HepG2 (cell line): ENCODE data around the gene PAQR5. TPM values are rescaled to one million over a fixed set of nuclear protein-coding genes. Genes with fewer than 3 reads are reported as not detected.

ENCODE experiments used
- ATAC-seq: fragments of 200-7000 bp; cut with Tn5 transposase; 3 replicates; pipeline ENCODE4 v1.9.1; 2020; ENCODE audit warnings: mild to moderate bottlenecking, moderate library complexity
- BruUV-seq: library from RNA; stranded (reverse); fragments of 400-500 nt; replicated peaks from 2 replicates; lab custom pipeline; 2021; lab: Mats Ljungman, UMichigan
- CTCF ChIA-PET: fragments of 300-600 bp; formaldehyde crosslinking; extraction: SDS; loops from one replicate; lab custom pipeline; 2021; ENCODE audit warnings: low total read pairs, inconsistent platforms, low intra/inter-chr PET ratio; lab: Yijun Ruan, JAX
- POLR2A ChIA-PET: fragments of 350-600 bp; sonication (Branson Sonifier 250); formaldehyde crosslinking; loops from one replicate; lab custom pipeline; 2020; ENCODE audit warnings: antibody characterized with exemption, inconsistent platforms; lab: Yijun Ruan, JAX
- DNase-seq: peaks from one replicate; pipeline ENCODE4 v3.0.0-alpha.2; 2015; ENCODE audit warnings: low spot score
- FAIRE-seq: peaks from 3 replicates; lab custom pipeline; 2011; peaks lifted over from hg19 to GRCh38; lab: Jason Lieb, UNC
- H2AFZ ChIP-seq: one replicate; pipeline ENCODE4 v1.6.1; 2011; ENCODE audit warnings: low read length, inconsistent platforms
- H3K27ac ChIP-seq: fragments of 300-600 bp; 3 replicates; pipeline ENCODE4 v1.8.0; 2011; ENCODE audit warnings: mixed run types, mild to moderate bottlenecking, mixed read lengths, low read length, inconsistent platforms; ENCODE audit not compliant: insufficient read depth; ENCODE audit errors: extremely low read length
- H3K27me3 ChIP-seq, 2 experiments: fragments of 200-600 bp in 1 of 2; 2 replicates in 1 of 2; 3 replicates in 1 of 2; pipeline versions ENCODE4 v1.6.0 to v1.8.0; 2011; ENCODE audit warnings: low read length in 2 of 2, mild to moderate bottlenecking in 2 of 2, moderate library complexity in 2 of 2, inconsistent platforms in 1 of 2; ENCODE audit not compliant: insufficient read depth in 2 of 2, control insufficient read depth in 1 of 2
- H3K36me3 ChIP-seq, 2 experiments: fragments of 200-600 bp in 1 of 2; replicated peaks in 1 of 2; 2 replicates in 1 of 2; 3 replicates in 1 of 2; pipeline versions ENCODE4 v1.5.1 to v1.8.0; 2011; ENCODE audit warnings: low read length in 2 of 2, inconsistent platforms in 1 of 2; ENCODE audit not compliant: insufficient read depth in 2 of 2, control insufficient read depth in 1 of 2
- H3K4me1 ChIP-seq: 2 replicates; pipeline ENCODE4 v1.5.1; 2012; ENCODE audit warnings: low read length, inconsistent platforms; ENCODE audit not compliant: insufficient read depth
- H3K4me2 ChIP-seq: 2 replicates; pipeline ENCODE4 v1.6.0; 2011; ENCODE audit warnings: low read depth, low read length, inconsistent platforms
- H3K4me3 ChIP-seq, 3 experiments: fragments of 200-600 bp in 1 of 3; sonication (generic), shearing (Covaris generic) in 1 of 3; replicated peaks in 1 of 3; 2 replicates each; pipeline ENCODE4 v1.5.1; 2011 to 2016; ENCODE audit warnings: low read length in 3 of 3, inconsistent platforms in 2 of 3, low read depth in 2 of 3, mild to moderate bottlenecking in 2 of 3, control low read depth in 1 of 3, mixed read lengths in 1 of 3; ENCODE audit not compliant: insufficient read depth in 1 of 3
- H3K79me2 ChIP-seq: one replicate; pipeline ENCODE4 v1.6.1; 2011; ENCODE audit warnings: low read length, inconsistent platforms; ENCODE audit not compliant: insufficient read depth
- H3K9ac ChIP-seq: 2 replicates; pipeline ENCODE4 v1.6.0; 2011; ENCODE audit warnings: mild to moderate bottlenecking, low read depth, low read length, inconsistent platforms; ENCODE audit not compliant: insufficient read depth
- H3K9me3 ChIP-seq: 2 replicates; pipeline ENCODE4 v1.5.1; 2012; ENCODE audit warnings: mild to moderate bottlenecking, low read length
- H4K20me1 ChIP-seq: 2 replicates; pipeline ENCODE4 v1.6.0; 2011; ENCODE audit warnings: inconsistent platforms, mild to moderate bottlenecking, low read length, moderate library complexity; ENCODE audit not compliant: insufficient read depth
- ARID3A ChIP-seq: IDR thresholded peaks from 2 replicates; pipeline ENCODE4 v1.6.1; 2012; ENCODE audit warnings: low read depth, low read length, improper control_type of control experiment
- FOXA1 ChIP-seq, 2 experiments: fragments of 450-650 bp in 1 of 2; sonication (generic) in 1 of 2; formaldehyde crosslinking in 1 of 2; IDR thresholded peaks; 2 replicates each; pipeline versions ENCODE4 v1.4.0 to v1.6.1; 2016 to 2020; ENCODE audit warnings: missing genetic modification reagents in 1 of 2
- HIVEP1 ChIP-seq: sonication (generic); formaldehyde crosslinking; IDR thresholded peaks from 2 replicates; pipeline ENCODE4 v1.4.0; 2020; ENCODE audit warnings: mild to moderate bottlenecking, missing genetic modification reagents
- HOMEZ ChIP-seq: IDR thresholded peaks from 2 replicates; pipeline ENCODE4 v1.6.1; 2016; ENCODE audit warnings: low read depth
- HOXA3 ChIP-seq: sonication (generic); formaldehyde crosslinking; IDR thresholded peaks from 2 replicates; pipeline ENCODE4 v1.5.0; 2020; ENCODE audit warnings: missing genetic modification reagents
- IRF1 ChIP-seq: sonication (generic); formaldehyde crosslinking; IDR thresholded peaks from 2 replicates; pipeline ENCODE4 v1.4.0; 2020; ENCODE audit warnings: low read depth, mild to moderate bottlenecking, missing genetic modification reagents
- JUNB ChIP-seq: sonication (generic); formaldehyde crosslinking; IDR thresholded peaks from 2 replicates; pipeline ENCODE4 v1.8.0; 2022; ENCODE audit warnings: missing genetic modification reagents, mild to moderate bottlenecking, borderline replicate concordance
- KDM5A ChIP-seq: fragments of 200-600 bp; sonication (generic); IDR thresholded peaks from 2 replicates; pipeline ENCODE4 v1.7.0; 2018; ENCODE audit warnings: antibody characterized with exemption, mild to moderate bottlenecking, low read length, borderline replicate concordance
- NFE2 ChIP-seq: sonication (generic); formaldehyde crosslinking; IDR thresholded peaks from 2 replicates; pipeline ENCODE4 v1.4.0; 2020; ENCODE audit warnings: missing genetic modification reagents
- RNF219 ChIP-seq: sonication (generic); formaldehyde crosslinking; IDR thresholded peaks from 2 replicates; pipeline ENCODE4 v1.5.0; 2020; ENCODE audit warnings: mild to moderate bottlenecking, missing genetic modification reagents
- SYNCRIP ChIP-seq: fragments of 200-400 bp; formaldehyde crosslinking; IDR thresholded peaks from 2 replicates; pipeline ENCODE4 v1.6.1; 2018; ENCODE audit warnings: mild to moderate bottlenecking, low read depth, low read length; ENCODE audit not compliant: insufficient read depth
- ZNF550 ChIP-seq: sonication (generic); formaldehyde crosslinking; IDR thresholded peaks from 2 replicates; pipeline ENCODE4 v1.4.0; 2020; ENCODE audit warnings: mild to moderate bottlenecking, missing genetic modification reagents, borderline replicate concordance
- ZNF772 ChIP-seq: sonication (generic); formaldehyde crosslinking; IDR thresholded peaks from 2 replicates; pipeline ENCODE4 v1.5.0; 2020; ENCODE audit warnings: mild to moderate bottlenecking, missing genetic modification reagents
- WGBS: methylation state at CpG from one replicate; pipeline ENCODE4 v1.1.6; 2017; ENCODE audit warnings: low lambda C conversion rate; 5-methylcytosine and 5-hydroxymethylcytosine counted together
- in situ Hi-C: cut with HindIII; loops from 2 replicates; pipeline ENCODE4 v1.10.0; 2017; ENCODE audit warnings: low pct_unique_long_range_greater_than_20kb; ENCODE audit not compliant: extremely low pct_ligation_motif_present
- intact Hi-C: fragments of 100-400 bp; cut with micrococcal nuclease; formaldehyde crosslinking; loops from one replicate; pipeline ENCODE4 v1.10.0; 2022; ENCODE audit not compliant: unreplicated experiment
- polyA plus RNA-seq, 8 experiments: library from polyadenylated mRNA; depleted of rRNA in 3 of 8; stranded (reverse) in 7 of 8; unstranded in 1 of 8; fragments of >200 nt; fragmentation: Illumina TruSeq in 4 of 8; extraction: Trizol in 4 of 8; gene quantifications; 2 replicates each; pipeline versions ENCODE4 v1.2.1 to v1.2.3, GENCODE V29; 2011 to 2016; ENCODE audit warnings: low read depth in 4 of 8, missing spikeins in 1 of 8, mixed read lengths in 1 of 8; ENCODE audit not compliant: insufficient read depth in 1 of 8
- total RNA-seq, 5 experiments: library from RNA; depleted of rRNA; stranded (reverse); fragments of >200 nt; fragmentation: Illumina TruSeq; extraction: Trizol; gene quantifications; 2 replicates each; pipeline ENCODE4 v1.2.3, GENCODE V29; 2016; ENCODE audit warnings: low read depth in 1 of 5
- TF ChIP-seq, protein P1 (sequence below): sonication (generic); formaldehyde crosslinking; IDR thresholded peaks from 2 replicates; pipeline ENCODE4 v1.8.0; 2022; ENCODE audit warnings: mild to moderate bottlenecking, missing genetic modification reagents; ENCODE audit not compliant: insufficient replicate concordance
- TF ChIP-seq, protein P2 (sequence below): sonication (generic); formaldehyde crosslinking; IDR thresholded peaks from 2 replicates; pipeline ENCODE4 v1.5.1; 2020; ENCODE audit warnings: missing genetic modification reagents, mild to moderate bottlenecking, borderline replicate concordance

The PAQR5 gene
- total and polyA plus RNA-seq, 2 of the 13 experiments (the other 11 are each of a cell fraction or from before 2014, with no cell fraction given) = 0.53 to 1.3 TPM

DNA sequence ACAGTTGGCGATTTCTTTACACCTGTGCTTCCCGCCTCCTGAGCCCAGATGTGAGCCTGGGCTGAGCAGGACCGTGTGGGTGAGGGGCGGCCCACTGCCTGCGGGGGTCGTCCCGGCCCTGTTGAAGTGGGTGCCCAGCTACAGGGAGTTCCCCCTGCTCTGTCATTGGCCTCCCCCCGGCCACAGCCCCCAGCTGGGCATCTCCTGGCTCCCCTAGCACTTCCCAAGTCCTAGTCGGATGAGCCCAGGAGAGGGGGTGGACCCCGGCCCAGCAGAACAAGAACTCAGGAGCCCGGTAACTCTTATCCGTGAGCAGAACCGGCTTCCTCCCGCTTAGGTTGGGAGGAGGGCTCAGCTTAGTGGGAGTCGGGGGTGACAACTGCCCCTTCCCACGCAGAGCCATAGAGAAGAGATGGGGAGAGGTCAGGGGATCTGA is 757 bp downstream of the PAQR5 start:
- no TSS peak for BruUV-seq
- CTCF ChIA-PET = no interaction called here
- TF ChIP-seq ZNF772 (CRISPR knock-in tag) (no peak), IRF1 (CRISPR knock-in tag) (no peak), JUNB (no peak), HOXA3 (no peak), ZNF550 (CRISPR knock-in tag) (no peak), HOMEZ (CRISPR knock-in tag) (no peak), NFE2 (CRISPR knock-in tag) (no peak), RNF219 (CRISPR knock-in tag) (no peak), FOXA1 (IDR thresholded peaks at IDR 0.05) (no peak), FOXA1 (CRISPR knock-in tag; IDR thresholded peaks at IDR 0.05) (no peak), KDM5A (no peak), HIVEP1 (no peak), SYNCRIP (no peak), ARID3A (no peak)
- TF ChIP-seq, protein P1, sequence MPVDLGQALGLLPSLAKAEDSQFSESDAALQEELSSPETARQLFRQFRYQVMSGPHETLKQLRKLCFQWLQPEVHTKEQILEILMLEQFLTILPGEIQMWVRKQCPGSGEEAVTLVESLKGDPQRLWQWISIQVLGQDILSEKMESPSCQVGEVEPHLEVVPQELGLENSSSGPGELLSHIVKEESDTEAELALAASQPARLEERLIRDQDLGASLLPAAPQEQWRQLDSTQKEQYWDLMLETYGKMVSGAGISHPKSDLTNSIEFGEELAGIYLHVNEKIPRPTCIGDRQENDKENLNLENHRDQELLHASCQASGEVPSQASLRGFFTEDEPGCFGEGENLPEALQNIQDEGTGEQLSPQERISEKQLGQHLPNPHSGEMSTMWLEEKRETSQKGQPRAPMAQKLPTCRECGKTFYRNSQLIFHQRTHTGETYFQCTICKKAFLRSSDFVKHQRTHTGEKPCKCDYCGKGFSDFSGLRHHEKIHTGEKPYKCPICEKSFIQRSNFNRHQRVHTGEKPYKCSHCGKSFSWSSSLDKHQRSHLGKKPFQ (CRISPR knock-in tag) = no peak
- TF ChIP-seq, protein P2, sequence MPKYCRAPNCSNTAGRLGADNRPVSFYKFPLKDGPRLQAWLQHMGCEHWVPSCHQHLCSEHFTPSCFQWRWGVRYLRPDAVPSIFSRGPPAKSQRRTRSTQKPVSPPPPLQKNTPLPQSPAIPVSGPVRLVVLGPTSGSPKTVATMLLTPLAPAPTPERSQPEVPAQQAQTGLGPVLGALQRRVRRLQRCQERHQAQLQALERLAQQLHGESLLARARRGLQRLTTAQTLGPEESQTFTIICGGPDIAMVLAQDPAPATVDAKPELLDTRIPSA = no peak

More for the DNA sequence above, 757 bp downstream of the PAQR5 start:
- Histone ChIP-seq H3K9ac (no peak overlapping the region), H3K36me3 (no peaks in the 10 kb centered on the region), H3K4me1 (peaks cover 16% of the 10 kb centered on the region), H3K27me3 (peaks cover 9 to 63% of the 10 kb centered on the region in 2 experiments), H3K27ac (no peak overlapping the region), H3K79me2 (no peaks in the 10 kb centered on the region), H3K9me3 (no peaks in the 10 kb centered on the region), H3K4me3 (peak overlapping the region in 2 of 3 experiments; percentile 16 to 28; a peak in 2 of 6 replicates), H4K20me1 (no peaks in the 10 kb centered on the region), H2AFZ (no peak overlapping the region), H3K4me2 (peak overlapping the region; percentile 70)
- in situ Hi-C loops = no loop called here
- FAIRE-seq (no peak), DNase-seq (no peak), ATAC-seq (no peak; the same call in 2 of the 3 replicates)
- WGBS = 59% methylated on average over 8 of the region's 16 CpGs
- intact Hi-C loops = no loop called here
- POLR2A ChIA-PET = no interaction called here
